HUDEP-2 (cell line): ENCODE measurements around the gene ELP2.
A peak's percentile ranks its signal among the peaks of the same experiment; 100 is the strongest.
"Not testable (repeated sequence)": the region's sequence is repeated elsewhere in the genome, so short reads cannot be mapped to it uniquely, and the experiment has no call there.

Experiments
- DNase-seq, 76 experiments: peaks; one replicate each; lab custom pipeline; 2025; ENCODE audit not compliant: unreplicated experiment in 76 of 76; lab: John Stamatoyannopoulos, UW

Gene ELP2

DNA sequence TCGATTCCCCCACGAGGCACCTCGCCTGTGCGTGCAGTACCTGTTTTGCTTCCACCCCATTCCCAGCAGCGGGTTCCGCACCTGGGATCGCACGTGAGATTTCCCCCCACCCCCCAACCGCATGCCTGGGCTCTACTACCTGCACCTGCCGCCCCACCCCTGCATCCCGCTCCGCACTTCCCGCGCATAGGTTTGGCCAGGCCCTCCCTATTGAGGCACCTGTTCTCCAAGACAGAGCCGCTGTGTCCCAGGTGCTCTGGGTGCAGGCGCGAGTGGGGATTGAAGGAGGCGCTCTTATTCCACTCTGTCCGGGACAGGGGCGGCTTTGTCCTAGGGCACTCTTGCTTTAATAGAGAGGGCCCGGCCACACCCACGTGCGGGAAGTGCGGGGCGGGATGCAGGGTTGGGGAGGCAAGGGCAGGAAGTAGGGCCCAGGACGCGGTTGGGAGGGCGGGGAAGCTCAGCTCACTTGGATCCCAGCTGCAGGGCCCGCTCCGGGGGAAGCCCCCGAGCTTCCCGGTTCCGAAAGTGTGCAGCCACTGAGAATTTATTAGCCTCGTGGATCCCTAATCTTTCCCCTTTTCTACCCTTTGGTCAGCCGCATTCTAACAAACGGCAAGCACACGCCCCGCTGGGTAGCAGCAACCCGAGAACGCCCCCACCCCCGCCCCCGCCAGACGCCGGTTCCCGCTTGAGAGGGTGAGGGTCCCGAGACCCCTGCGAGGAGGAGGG lies 56.9 kb downstream of the ELP2 start:
- peak in 5 of 76 experiments; percentile 4 to 18 (median 8) for DNase-seq

GRCh38 chr18:36187193-36187825 lies 57.6 kb downstream of the ELP2 start, which contains the start of gene MOCOS:
Gene MOCOS (plus strand): TSS chr18:36187497. CDS start chr18:36187540, 43 bp downstream.
- peak in 38 of 76 experiments; percentile 1 to 66 (median 34) for DNase-seq

- DNase-seq, result peak in 19 of 76 experiments; percentile 2 to 40 (median 11)
These were observed 58.4 kb downstream of the ELP2 start for GRCh38 chr18:36187826-36188721.

DNA sequence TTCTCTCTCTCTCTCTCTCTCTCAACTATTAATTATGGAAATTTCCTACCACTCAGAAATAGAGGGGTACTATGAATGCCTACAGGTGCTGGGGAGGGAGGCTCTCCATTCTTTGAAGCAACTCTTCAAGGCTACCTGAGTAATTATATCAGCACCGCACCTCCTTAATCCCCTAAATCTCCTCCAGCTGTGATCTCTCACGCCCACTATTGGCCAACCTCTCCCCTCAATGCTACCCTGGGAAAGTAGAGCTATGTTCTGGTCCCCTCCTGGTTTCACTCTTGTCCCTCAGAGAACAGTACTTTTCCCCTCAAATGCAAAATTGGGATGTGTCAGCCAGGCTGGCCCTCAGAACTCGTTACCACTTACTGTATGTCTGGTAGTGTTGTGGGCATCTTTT lies 59.2 kb downstream of the ELP2 start:
- DNase-seq, result no peak

DNA sequence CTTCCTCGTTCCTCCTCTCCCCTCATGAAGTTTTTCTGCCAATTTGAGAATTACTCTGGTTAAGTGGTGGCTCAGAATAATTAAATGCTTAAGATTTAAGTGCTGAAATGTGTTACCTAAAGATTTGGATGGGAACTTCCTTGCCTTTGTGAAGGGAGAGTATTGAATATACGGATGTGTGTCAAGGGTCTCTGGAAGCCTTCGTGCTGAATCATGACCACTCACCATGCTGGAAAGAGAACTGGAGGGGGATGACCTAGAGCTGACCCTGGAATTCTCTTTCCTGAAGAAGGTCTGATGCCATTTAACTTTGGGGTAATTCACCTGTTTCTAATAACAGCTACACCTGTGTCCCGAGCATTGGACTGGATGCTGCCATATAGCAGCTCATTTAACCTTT lies 59.8 kb downstream of the ELP2 start:
- DNase-seq, result no peak

GRCh38 chr18:36191286-36191685 lies 61.6 kb downstream of the ELP2 start:
- DNase-seq, result no peak

- DNase-seq, result no peak
These were observed 62.0 kb downstream of the ELP2 start for GRCh38 chr18:36191711-36192110.

- no peak for DNase-seq
These were observed 65.1 kb downstream of the ELP2 start for GRCh38 chr18:36194600-36195315.

DNA sequence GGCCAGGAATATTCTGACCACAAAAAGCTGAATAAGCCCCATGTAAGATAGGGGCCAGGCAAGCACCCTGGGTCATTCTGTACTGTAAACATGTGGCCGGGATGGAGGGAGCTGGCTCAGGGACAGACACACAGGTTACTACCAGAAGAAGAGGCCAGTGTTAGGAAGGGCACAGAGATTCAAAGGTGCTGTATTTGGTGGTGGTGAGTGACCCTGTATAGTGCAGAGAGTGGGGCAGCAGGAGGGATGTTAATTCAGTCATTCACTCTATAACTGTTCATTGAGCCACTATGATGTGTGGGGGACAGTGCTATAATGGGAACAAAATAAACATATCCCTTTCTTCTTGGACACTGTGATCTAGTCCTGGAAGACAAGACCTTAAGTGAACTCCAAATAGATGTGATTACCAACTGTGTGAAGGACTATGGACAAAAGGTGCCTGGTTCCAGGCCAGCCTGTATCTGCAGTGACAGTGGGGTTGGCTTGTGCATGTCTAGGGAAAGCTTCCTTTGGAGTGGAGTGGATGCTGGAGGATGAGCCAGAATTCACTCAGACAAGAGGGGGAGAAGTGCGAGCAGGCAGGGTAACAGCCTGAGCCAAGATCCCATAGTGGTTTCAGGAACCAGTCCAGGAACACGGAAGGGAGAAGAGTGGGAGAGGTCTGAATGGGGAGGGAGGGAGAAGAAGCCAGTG lies 65.9 kb downstream of the ELP2 start:
- DNase-seq, result no peak

DNA sequence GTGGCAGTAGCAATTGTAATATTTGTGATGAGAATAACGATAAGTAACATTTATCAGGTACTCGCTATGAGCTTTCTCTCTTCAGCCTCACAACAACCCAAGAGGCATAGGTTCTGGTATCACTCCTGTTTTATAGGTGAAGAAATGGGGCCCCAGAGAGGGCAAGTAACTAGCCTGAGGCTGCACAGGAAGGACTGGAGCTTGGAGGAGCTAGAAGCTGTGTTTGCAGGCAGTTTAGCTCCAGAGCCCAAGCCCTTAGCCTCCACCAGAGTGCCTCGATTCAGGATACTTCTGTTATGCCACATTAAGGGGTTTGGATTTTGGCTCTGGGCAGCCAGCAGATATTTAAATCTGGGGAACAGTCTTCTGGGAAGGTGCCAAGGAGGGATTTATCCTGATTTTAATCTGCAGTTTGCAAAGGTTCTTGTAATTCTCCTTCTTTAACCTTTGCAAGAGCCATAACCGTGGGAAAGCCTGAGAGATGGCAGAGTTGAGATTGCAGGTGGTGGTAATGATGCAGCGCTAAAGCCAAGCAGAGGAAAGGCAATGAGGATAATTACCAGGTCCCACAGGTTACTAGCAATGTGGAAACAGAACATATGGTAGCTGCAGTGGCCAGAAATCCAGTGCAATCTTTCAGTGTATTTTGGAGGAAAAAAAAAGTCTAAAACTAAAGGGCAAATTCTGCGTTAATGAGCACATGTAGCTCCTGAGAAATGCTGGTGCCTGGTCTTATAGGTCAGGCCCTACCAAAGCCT lies 66.7 kb downstream of the ELP2 start:
- DNase-seq, result no peak

GRCh38 chr18:36197511-36198166 lies 67.9 kb downstream of the ELP2 start:
- DNase-seq, result no peak

DNA sequence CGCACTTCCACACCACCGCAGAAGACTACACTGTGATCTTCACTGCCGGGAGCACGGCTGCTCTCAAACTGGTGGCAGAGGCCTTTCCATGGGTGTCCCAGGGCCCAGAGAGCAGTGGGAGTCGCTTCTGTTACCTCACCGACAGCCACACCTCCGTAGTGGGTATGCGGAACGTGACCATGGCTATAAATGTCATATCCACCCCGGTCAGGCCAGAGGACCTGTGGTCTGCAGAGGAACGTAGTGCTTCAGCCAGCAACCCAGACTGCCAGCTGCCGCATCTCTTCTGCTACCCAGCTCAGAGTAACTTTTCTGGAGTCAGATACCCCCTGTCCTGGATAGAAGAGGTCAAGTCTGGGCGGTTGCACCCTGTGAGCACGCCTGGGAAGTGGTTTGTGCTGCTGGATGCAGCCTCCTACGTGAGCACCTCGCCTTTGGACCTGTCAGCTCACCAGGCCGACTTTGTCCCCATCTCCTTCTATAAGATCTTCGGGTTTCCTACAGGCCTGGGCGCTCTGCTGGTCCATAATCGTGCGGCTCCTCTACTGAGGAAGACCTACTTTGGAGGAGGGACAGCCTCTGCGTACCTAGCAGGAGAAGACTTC lies 70.1 kb downstream of the ELP2 start:
- DNase-seq, result no peak

DNA sequence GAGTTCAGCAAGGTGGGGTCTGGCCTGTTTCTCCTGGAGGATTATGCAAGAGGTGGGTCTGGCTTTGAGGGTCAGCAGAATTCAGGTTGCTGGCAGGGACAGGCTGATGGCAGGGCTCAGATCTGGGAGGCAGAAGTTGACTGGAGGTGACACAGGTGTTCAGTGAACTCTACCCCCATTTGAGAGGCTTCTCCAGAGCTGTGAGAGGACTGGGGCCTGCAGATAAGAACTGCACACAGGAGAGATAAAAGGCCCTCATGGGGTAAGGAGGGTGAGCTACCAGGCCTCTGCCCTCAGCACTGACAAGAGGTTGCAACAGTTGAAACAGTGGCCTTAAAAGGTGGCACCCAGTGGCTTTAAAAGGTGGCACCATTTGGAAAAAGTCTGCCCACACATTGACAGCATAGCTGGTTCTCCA lies 70.7 kb downstream of the ELP2 start:
- DNase-seq, result peak in 72 of 76 experiments; percentile 4 to 87 (median 56)

DNA sequence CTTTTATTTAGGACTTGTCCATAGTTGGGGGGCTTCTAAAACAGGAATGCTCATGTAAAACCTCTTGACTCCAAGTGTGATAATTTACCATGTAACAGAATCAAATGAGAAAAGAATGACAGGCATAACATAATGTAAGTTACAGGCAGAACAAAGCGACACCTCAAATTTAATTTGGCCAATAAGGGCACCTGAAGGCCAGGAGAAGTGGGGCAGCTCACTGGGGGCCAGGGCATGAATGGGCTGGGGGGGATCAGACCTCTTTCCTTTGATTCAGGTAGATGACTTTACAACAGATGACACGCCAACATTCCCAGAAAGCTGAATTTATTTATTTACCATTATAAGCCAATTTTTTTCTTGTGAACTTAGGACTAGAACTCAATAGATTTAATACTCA lies 72.1 kb downstream of the ELP2 start:
- DNase-seq, result no peak

- DNase-seq, result no peak
These were observed 73.7 kb downstream of the ELP2 start for GRCh38 chr18:36203360-36203895.

DNA sequence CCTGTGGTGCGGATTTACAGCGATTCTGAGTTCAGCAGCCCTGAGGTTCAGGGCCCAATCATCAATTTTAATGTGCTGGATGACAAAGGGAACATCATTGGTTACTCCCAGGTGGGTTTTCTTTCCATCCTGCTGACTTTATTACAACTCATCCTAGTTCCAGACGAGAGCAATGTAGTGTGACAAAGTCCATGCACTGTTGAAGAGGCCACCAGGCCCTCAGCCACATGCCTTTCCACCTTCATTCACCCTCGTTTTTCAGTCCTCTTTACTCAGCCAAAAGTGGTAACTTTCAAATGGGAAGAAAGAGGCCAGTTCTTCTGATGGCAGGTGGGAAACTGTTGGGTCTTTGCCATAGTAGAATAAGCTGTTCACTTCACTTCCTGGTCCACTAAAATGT lies 75.5 kb downstream of the ELP2 start:
- no peak for DNase-seq

- no peak for DNase-seq
These were observed 77.6 kb downstream of the ELP2 start for GRCh38 chr18:36207303-36207702.

DNA sequence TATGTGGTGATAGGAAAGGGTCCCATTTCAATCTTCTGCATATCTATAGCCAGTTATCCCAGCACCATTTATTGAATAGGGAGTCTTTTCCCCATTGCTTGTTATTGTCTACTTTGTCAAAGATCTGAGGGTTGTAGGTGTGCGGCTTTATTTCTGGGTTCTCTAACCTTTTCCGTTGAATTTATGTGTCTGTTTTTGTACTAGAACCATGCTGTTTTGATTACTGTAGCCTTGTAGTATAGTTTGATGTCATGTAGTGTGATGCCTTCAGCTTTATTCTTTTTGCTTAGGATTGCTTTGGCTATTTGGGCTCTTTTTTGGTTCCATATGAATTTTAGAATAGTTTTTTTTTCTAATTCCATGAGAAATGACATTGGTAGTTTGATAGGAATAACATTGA lies 78.3 kb downstream of the ELP2 start:
- DNase-seq, result not testable (repeated sequence)
